H1 (cell line): Measurements from ENCODE around the gene DUSP18. TPM values are rescaled to one million over a fixed set of nuclear protein-coding genes. Genes with fewer than 3 reads are reported as not detected.

Experiments
- CTCF ChIA-PET: fragments of 300-600 bp; sonication (Branson Sonifier 250); formaldehyde crosslinking; loops from one replicate; lab custom pipeline; 2021; ENCODE audit not compliant: partially characterized antibody; lab: Charles Lee
- POLR2A ChIA-PET: fragments of 300-600 bp; sonication (Branson Sonifier 250); formaldehyde crosslinking; loops from one replicate; lab custom pipeline; 2021; ENCODE audit warnings: inconsistent platforms; ENCODE audit not compliant: partially characterized antibody; lab: Charles Lee
- DNase-seq, 2 experiments: peaks; one replicate each; pipeline versions ENCODE4 v3.0.0 to v3.0.0-alpha.2; 2010 to 2022; ENCODE audit warnings: low spot score in 2 of 2, low read depth in 1 of 2, mixed read lengths in 1 of 2
- FAIRE-seq: peaks from 2 replicates; lab custom pipeline; 2011; peaks lifted over from hg19 to GRCh38; lab: Jason Lieb, UNC
- H2AFZ ChIP-seq: 2 replicates; pipeline ENCODE4 v1.8.1; 2012; ENCODE audit warnings: low read length, inconsistent platforms
- H2AK5ac ChIP-seq: 2 replicates; pipeline ENCODE4 v1.6.1; 2013; ENCODE audit warnings: low read depth, low read length
- H2BK120ac ChIP-seq: replicated peaks from 2 replicates; pipeline ENCODE3; 2013; ENCODE audit warnings: low read depth, low read length, inconsistent platforms
- H2BK12ac ChIP-seq: 2 replicates; pipeline ENCODE4 v1.6.1; 2013; ENCODE audit warnings: low read depth, low read length
- H2BK15ac ChIP-seq: 2 replicates; pipeline ENCODE4 v1.6.1; 2013; ENCODE audit warnings: low read length
- H2BK20ac ChIP-seq: 2 replicates; pipeline ENCODE4 v1.6.1; 2013; ENCODE audit warnings: low read length
- H2BK5ac ChIP-seq: 2 replicates; pipeline ENCODE4 v1.6.1; 2013; ENCODE audit warnings: low read depth, low read length
- H3K14ac ChIP-seq: 2 replicates; pipeline ENCODE4 v1.6.1; 2013; ENCODE audit warnings: inconsistent platforms; ENCODE audit not compliant: insufficient read length
- H3K18ac ChIP-seq: 2 replicates; pipeline ENCODE4 v1.6.1; 2013; ENCODE audit warnings: low read length; ENCODE audit errors: extremely low read depth
- H3K23ac ChIP-seq: 2 replicates; pipeline ENCODE4 v1.6.1; 2013; ENCODE audit warnings: inconsistent platforms; ENCODE audit not compliant: insufficient read length
- H3K23me2 ChIP-seq: 2 replicates; pipeline ENCODE4 v1.6.1; 2013; ENCODE audit warnings: low read depth, low read length
- H3K27ac ChIP-seq: 2 replicates; pipeline ENCODE4 v1.6.1; 2011; ENCODE audit warnings: low read depth, low read length, inconsistent platforms
- H3K27me3 ChIP-seq, 4 experiments: replicated peaks in 1 of 4; 1 replicate in 1 of 4; 2 replicates in 3 of 4; pipeline versions ENCODE4 v1.6.1 to v1.8.1; 2011 to 2013; ENCODE audit warnings: low read length in 3 of 4, mild to moderate bottlenecking in 3 of 4, inconsistent platforms in 2 of 4, mixed read lengths in 2 of 4, moderate library complexity in 1 of 4; ENCODE audit not compliant: control insufficient read depth in 3 of 4, insufficient read depth in 3 of 4; ENCODE audit errors: extremely low read depth in 1 of 4
- H3K36me3 ChIP-seq, 4 experiments: 2 replicates each; pipeline versions ENCODE4 v1.6.1 to v1.8.1; 2011 to 2013; ENCODE audit warnings: mild to moderate bottlenecking in 4 of 4, low read length in 3 of 4, moderate library complexity in 2 of 4, control low read depth in 1 of 4, inconsistent platforms in 1 of 4; ENCODE audit not compliant: insufficient read depth in 4 of 4, control insufficient read depth in 2 of 4
- H3K4ac ChIP-seq: replicated peaks from 2 replicates; pipeline ENCODE3; 2013; ENCODE audit warnings: low read length, low read depth, mixed read lengths, inconsistent platforms; ENCODE audit not compliant: insufficient read length
- H3K4me1 ChIP-seq, 4 experiments: replicated peaks in 1 of 4; 1 replicate in 1 of 4; 2 replicates in 3 of 4; pipeline versions ENCODE4 v1.6.1 to v1.8.1; 2011 to 2013; ENCODE audit warnings: low read length in 3 of 4, inconsistent platforms in 2 of 4, mixed read lengths in 1 of 4; ENCODE audit not compliant: insufficient read depth in 4 of 4, control insufficient read depth in 3 of 4
- H3K4me2 ChIP-seq, 2 experiments: 2 replicates each; pipeline versions ENCODE4 v1.6.1 to v1.8.1; 2011 to 2013; ENCODE audit warnings: low read depth in 2 of 2, low read length in 2 of 2, control low read depth in 1 of 2, inconsistent platforms in 1 of 2, mild to moderate bottlenecking in 1 of 2; ENCODE audit not compliant: insufficient read depth in 1 of 2
- H3K4me3 ChIP-seq, 4 experiments: fragments of 200-600, 300-600 bp in 1 of 4; sonication (generic), shearing (Covaris generic), sonication (Bioruptor Twin) in 1 of 4; 2 replicates each; pipeline versions ENCODE4 v1.5.1 to v1.8.1; 2011 to 2016; ENCODE audit warnings: low read length in 4 of 4, low read depth in 3 of 4, control low read depth in 2 of 4, inconsistent platforms in 2 of 4, mild to moderate bottlenecking in 2 of 4, mixed read lengths in 1 of 4, moderate library complexity in 1 of 4; ENCODE audit not compliant: insufficient read depth in 2 of 4; ENCODE audit errors: extremely low read depth in 1 of 4
- H3K56ac ChIP-seq: replicated peaks from 2 replicates; pipeline ENCODE3; 2013; ENCODE audit warnings: low read depth, mild to moderate bottlenecking, mixed read lengths, low read length, inconsistent platforms; ENCODE audit not compliant: insufficient read length
- H3K79me1 ChIP-seq: 2 replicates; pipeline ENCODE4 v1.6.1; 2013; ENCODE audit warnings: low read depth, low read length, control low read depth
- H3K79me2 ChIP-seq, 2 experiments: 2 replicates each; pipeline versions ENCODE4 v1.6.1 to v1.8.1; 2012 to 2013; ENCODE audit warnings: low read length in 2 of 2, mild to moderate bottlenecking in 2 of 2, inconsistent platforms in 1 of 2; ENCODE audit not compliant: insufficient read depth in 2 of 2, control insufficient read depth in 1 of 2
- H3K9ac ChIP-seq, 4 experiments: replicated peaks in 1 of 4; 1 replicate in 1 of 4; 2 replicates in 3 of 4; pipeline versions ENCODE4 v1.6.1 to v1.8.1; 2011 to 2013; ENCODE audit warnings: low read depth in 3 of 4, low read length in 3 of 4, control low read depth in 2 of 4, mild to moderate bottlenecking in 2 of 4, moderate library complexity in 2 of 4, inconsistent platforms in 1 of 4; ENCODE audit errors: extremely low read depth in 1 of 4
- H3K9me3 ChIP-seq, 2 experiments: 2 replicates each; pipeline versions ENCODE4 v1.6.1 to v1.8.1; 2012 to 2013; ENCODE audit warnings: mild to moderate bottlenecking in 2 of 2, moderate library complexity in 2 of 2, control low read depth in 1 of 2, inconsistent platforms in 1 of 2, low read depth in 1 of 2, low read length in 1 of 2, mixed read lengths in 1 of 2; ENCODE audit not compliant: insufficient read depth in 2 of 2
- H4K20me1 ChIP-seq, 2 experiments: replicated peaks in 1 of 2; 2 replicates each; pipeline versions ENCODE3 to v1.8.1; 2011 to 2013; ENCODE audit warnings: inconsistent platforms in 2 of 2, low read length in 2 of 2, mild to moderate bottlenecking in 1 of 2; ENCODE audit not compliant: insufficient read depth in 2 of 2, control insufficient read depth in 1 of 2
- H4K5ac ChIP-seq: 2 replicates; pipeline ENCODE4 v1.6.1; 2013; ENCODE audit warnings: low read length, low read depth, mixed read lengths, inconsistent platforms; ENCODE audit not compliant: insufficient read length
- H4K8ac ChIP-seq: 2 replicates; pipeline ENCODE4 v1.8.0; 2013; ENCODE audit warnings: mild to moderate bottlenecking, moderate library complexity, low read length, inconsistent platforms; ENCODE audit not compliant: insufficient read depth; ENCODE audit errors: extremely low read depth
- H4K91ac ChIP-seq: replicated peaks from 2 replicates; pipeline ENCODE3; 2013; ENCODE audit warnings: low read length, mixed read lengths, inconsistent platforms; ENCODE audit not compliant: insufficient read length
- SIRT6 ChIP-seq: IDR thresholded peaks from one replicate; pipeline ENCODE4 v1.7.1; 2012; ENCODE audit warnings: low read length, inconsistent platforms
- SUZ12 ChIP-seq: fragments of 200-600 bp; sonication (generic); IDR thresholded peaks from 2 replicates; pipeline ENCODE4 v1.6.1; 2012; ENCODE audit warnings: mild to moderate bottlenecking, inconsistent platforms, low read length, moderate library complexity, mixed read lengths
- TBP ChIP-seq: IDR thresholded peaks from 2 replicates; pipeline ENCODE4 v1.6.1; 2011; ENCODE audit warnings: low read depth, low read length, improper control_type of control experiment
- WGBS, 2 experiments: shearing (Covaris generic) in 1 of 2; methylation state at CpG; one replicate each; pipeline versions ENCODE4 v1.1.6 to v1.1.7; 2013 to 2015; ENCODE audit warnings: low lambda C conversion rate in 2 of 2, mixed read lengths in 2 of 2, inconsistent platforms in 1 of 2, low coverage in 1 of 2, missing lambda C conversion rate in 1 of 2; ENCODE audit not compliant: insufficient replicate concordance in 2 of 2, insufficient coverage in 1 of 2, insufficient read length in 1 of 2; ENCODE audit errors: extremely low coverage in 1 of 2, missing lambda C conversion rate in 1 of 2; 5-methylcytosine and 5-hydroxymethylcytosine counted together
- polyA plus RNA-seq, 7 experiments: library from polyadenylated mRNA; depleted of rRNA in 3 of 7; stranded (reverse) in 5 of 7; unstranded in 2 of 7; fragments of >200 nt in 5 of 7; fragments of 200-250 nt in 2 of 7; gene quantifications; 1 replicate in 5 of 7; 2 replicates in 1 of 7; 4 replicates in 1 of 7; pipeline versions ENCODE4 v1.2.1 to v1.2.3, GENCODE V29; 2011 to 2013; ENCODE audit warnings: missing spikeins in 2 of 7, mixed read lengths in 2 of 7
- total RNA-seq: library from RNA; stranded (reverse); fragmentation: NEBNext Ultra II Directional; extraction: Animal tissue kit (Norgen Biotek cat#: 25700); gene quantifications from 2 replicates; pipeline ENCODE4 v1.2.1, GENCODE V29; 2021
- TF ChIP-seq, protein P1 (sequence below): IDR thresholded peaks from 2 replicates; pipeline ENCODE4 v1.6.1; 2011; ENCODE audit warnings: low read length, improper control_type of control experiment
- TF ChIP-seq, protein P2 (sequence below), 3 experiments: IDR thresholded peaks; 1 replicate in 2 of 3; 2 replicates in 1 of 3; pipeline versions ENCODE4 v1.5.1 to v1.6.1; 2011; ENCODE audit warnings: low read length in 3 of 3, mild to moderate bottlenecking in 3 of 3, inconsistent platforms in 2 of 3, low read depth in 1 of 3, moderate library complexity in 1 of 3; ENCODE audit not compliant: insufficient read depth in 1 of 3; ENCODE audit errors: control extremely low read depth in 1 of 3
- TF ChIP-seq, protein P3 (sequence below): IDR thresholded peaks from 2 replicates; pipeline ENCODE4 v1.6.1; 2011; ENCODE audit warnings: low read depth, mild to moderate bottlenecking, low read length; ENCODE audit not compliant: insufficient read depth

DUSP18 gene
- total and polyA plus RNA-seq, 2 of the 8 experiments (the other 6 are each of a cell fraction or from before 2014, with no cell fraction given), result 2.6 to 7.3 TPM

DNA sequence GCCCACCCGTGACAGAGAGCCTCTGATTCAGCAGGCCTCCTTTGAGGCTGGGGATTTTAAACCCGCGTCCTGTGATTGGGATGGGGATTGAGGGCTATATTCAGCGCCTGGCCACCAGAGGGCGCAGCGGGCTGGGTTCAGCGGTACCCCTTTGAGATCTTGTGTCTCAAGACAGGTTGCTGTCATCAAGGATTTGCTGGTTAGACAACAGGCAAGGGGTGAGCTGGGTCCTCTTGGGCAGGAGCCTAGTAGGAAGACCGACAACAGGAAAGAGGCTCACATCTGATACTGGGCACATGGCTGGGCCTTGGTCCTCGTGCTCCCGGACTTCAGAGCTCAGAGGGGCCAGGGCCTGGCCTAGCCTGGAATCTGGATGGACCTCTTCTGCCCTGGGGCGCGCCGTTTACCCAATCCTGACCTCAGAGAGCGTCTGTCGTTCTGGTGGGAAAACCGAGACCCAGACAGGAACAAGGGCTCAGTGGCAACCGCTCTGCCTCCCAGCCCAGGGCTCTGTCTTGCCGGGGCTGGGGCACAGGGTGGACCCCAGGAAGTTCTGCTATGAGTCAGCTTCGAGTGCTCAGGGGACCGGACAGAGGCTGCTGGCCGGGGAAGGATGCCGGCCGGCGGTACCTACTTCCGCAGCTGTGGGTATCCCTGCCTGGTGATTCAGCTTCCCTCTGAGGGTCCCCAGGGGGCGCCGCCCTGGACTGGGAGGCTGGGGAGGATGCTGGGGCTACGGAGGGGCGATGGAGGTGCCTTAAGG lies 33.0 kb downstream of the DUSP18 start:
- H2BK12ac ChIP-seq, result no peak overlapping the region
- H3K23ac ChIP-seq, result no peak overlapping the region
- peak overlapping the region; percentile 76 to 98 for H3K4me2 ChIP-seq
- H3K56ac ChIP-seq, result no peak overlapping the region
- H3K14ac ChIP-seq, result no peak overlapping the region
- H4K5ac ChIP-seq, result no peak overlapping the region
- peak overlapping the region; percentile 33; the same call in 1 of the 2 replicates for H2AFZ ChIP-seq
- peak overlapping the region; percentile 21; the same call in 1 of the 2 replicates for H3K18ac ChIP-seq
- no peak overlapping the region; the same call in 1 of the 2 replicates for H2BK5ac ChIP-seq
- H3K4me1 ChIP-seq, result peaks cover 0 to 22% (median 14%) of the 10 kb centered on the region in 4 experiments; a peak in 6 of 7 replicates
- H4K8ac ChIP-seq, result no peak overlapping the region; the same call in 1 of the 2 replicates
- CTCF ChIA-PET, result interaction anchor here (0.7 to 7.8 kb wide), 53 partner anchors 8 to 396 kb away, joined by 3 to 137 read pairs (median 5); partner anchors contain the start of genes DUSP18, OSBP2, PES1 and TCN2
- no peak overlapping the region for H2AK5ac ChIP-seq
- H3K27ac ChIP-seq, result no peak overlapping the region
- H3K23me2 ChIP-seq, result peaks cover 11% of the 10 kb centered on the region; the same call in 1 of the 2 replicates
- WGBS, 2 experiments, result 27% methylated on average over 28 of the region's 29 CpGs; no CpG with 5 or more reads in 1 of the 2 experiments
- POLR2A ChIA-PET, result interaction anchor here (0.7 to 2.7 kb wide), 10 partner anchors 9 to 278 kb away, joined by 3 to 12 read pairs (median 5); partner anchors contain the start of genes CCDC157, OSBP2, SF3A1 and TCN2
- H3K9ac ChIP-seq, result no peak overlapping the region
- no peaks in the 10 kb centered on the region; a peak in 1 of 4 replicates for H3K79me2 ChIP-seq
- H2BK120ac ChIP-seq, result no peak overlapping the region
- H3K27me3 ChIP-seq, result peaks cover 0 to 4% (median 0%) of the 10 kb centered on the region in 4 experiments; a peak in 2 of 7 replicates
- H3K79me1 ChIP-seq, result no peaks in the 10 kb centered on the region; the same call in 1 of the 2 replicates
- H4K91ac ChIP-seq, result peak overlapping the region; percentile 22
- DNase-seq, result peak; percentile 65 to 96
- peaks cover 0 to 5% of the 10 kb centered on the region in 2 experiments; a peak in 1 of 4 replicates for H3K9me3 ChIP-seq
- peak; percentile 94 for FAIRE-seq
- peak overlapping the region; percentile 34 to 71 (median 44); a peak in 7 of 8 replicates for H3K4me3 ChIP-seq
- H3K4ac ChIP-seq, result no peak overlapping the region
- H2BK20ac ChIP-seq, result no peak overlapping the region
- no peak overlapping the region for H2BK15ac ChIP-seq
- peaks cover 0 to 2% of the 10 kb centered on the region in 2 experiments for H4K20me1 ChIP-seq
- H3K36me3 ChIP-seq, result no peaks in the 10 kb centered on the region
- no peak for TF ChIP-seq SIRT6
- TF ChIP-seq, protein P1, sequence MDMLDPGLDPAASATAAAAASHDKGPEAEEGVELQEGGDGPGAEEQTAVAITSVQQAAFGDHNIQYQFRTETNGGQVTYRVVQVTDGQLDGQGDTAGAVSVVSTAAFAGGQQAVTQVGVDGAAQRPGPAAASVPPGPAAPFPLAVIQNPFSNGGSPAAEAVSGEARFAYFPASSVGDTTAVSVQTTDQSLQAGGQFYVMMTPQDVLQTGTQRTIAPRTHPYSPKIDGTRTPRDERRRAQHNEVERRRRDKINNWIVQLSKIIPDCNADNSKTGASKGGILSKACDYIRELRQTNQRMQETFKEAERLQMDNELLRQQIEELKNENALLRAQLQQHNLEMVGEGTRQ, result peak; percentile 31; the same call in 1 of the 2 replicates
- TF ChIP-seq, protein P2, sequence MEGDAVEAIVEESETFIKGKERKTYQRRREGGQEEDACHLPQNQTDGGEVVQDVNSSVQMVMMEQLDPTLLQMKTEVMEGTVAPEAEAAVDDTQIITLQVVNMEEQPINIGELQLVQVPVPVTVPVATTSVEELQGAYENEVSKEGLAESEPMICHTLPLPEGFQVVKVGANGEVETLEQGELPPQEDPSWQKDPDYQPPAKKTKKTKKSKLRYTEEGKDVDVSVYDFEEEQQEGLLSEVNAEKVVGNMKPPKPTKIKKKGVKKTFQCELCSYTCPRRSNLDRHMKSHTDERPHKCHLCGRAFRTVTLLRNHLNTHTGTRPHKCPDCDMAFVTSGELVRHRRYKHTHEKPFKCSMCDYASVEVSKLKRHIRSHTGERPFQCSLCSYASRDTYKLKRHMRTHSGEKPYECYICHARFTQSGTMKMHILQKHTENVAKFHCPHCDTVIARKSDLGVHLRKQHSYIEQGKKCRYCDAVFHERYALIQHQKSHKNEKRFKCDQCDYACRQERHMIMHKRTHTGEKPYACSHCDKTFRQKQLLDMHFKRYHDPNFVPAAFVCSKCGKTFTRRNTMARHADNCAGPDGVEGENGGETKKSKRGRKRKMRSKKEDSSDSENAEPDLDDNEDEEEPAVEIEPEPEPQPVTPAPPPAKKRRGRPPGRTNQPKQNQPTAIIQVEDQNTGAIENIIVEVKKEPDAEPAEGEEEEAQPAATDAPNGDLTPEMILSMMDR (IDR thresholded peaks at IDR 0.05; ENCODE audit: control extremely low read depth in 1 of 3, insufficient read depth in 1 of 3, low read depth in 1 of 3, low read length in 3 of 3), result peak; percentile 92 to 98 (median 96)
- TF ChIP-seq TBP, result no peak; the same call in 1 of the 2 replicates
- peak; percentile 33; the same call in 1 of the 2 replicates for TF ChIP-seq SUZ12
- TF ChIP-seq, protein P3, sequence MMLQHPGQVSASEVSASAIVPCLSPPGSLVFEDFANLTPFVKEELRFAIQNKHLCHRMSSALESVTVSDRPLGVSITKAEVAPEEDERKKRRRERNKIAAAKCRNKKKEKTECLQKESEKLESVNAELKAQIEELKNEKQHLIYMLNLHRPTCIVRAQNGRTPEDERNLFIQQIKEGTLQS, result no peak
